IMR-90 (cell line): ENCODE data around the gene TEX11. TPM values are rescaled to one million over a fixed set of nuclear protein-coding genes. Genes with fewer than 3 reads are reported as not detected.

Source experiments
- microRNA-seq, 2 experiments: library from miRNA; stranded (forward) in 1 of 2; unstranded in 1 of 2; fragments of 10-50 nt in 1 of 2; fragments of <30 nt in 1 of 2; gene quantifications in 1 of 2; microRNA quantifications in 1 of 2; one replicate each; pipeline versions ENCODE3 to v1.1.0; 2013 to 2020; ENCODE audit not compliant: insufficient read depth in 1 of 2, insufficient read length in 1 of 2, unreplicated experiment in 1 of 2
- polyA plus RNA-seq, 3 experiments: library from polyadenylated mRNA; depleted of rRNA; stranded (reverse); fragments of >200 nt; gene quantifications; 2 replicates each; pipeline ENCODE4 v1.2.3, GENCODE V29; 2012; ENCODE audit warnings: low replicate concordance in 1 of 3
- small RNA-seq, 5 experiments: library from RNA; depleted of rRNA; stranded (forward); fragments of <200 nt; gene quantifications; one replicate each; pipeline ENCODE3, GENCODE V24; 2012
- total RNA-seq: library from RNA; depleted of rRNA; stranded (reverse); fragments of >200 nt; gene quantifications from 2 replicates; pipeline ENCODE4 v1.2.3, GENCODE V29; 2012; rRNA removed

TEX11 gene
- total and polyA plus RNA-seq, 2 of the 4 experiments (the other 2 are of a cell fraction) = not detected

Small RNA genes within 50 kb of the gene (microRNA-seq; reads per million reads assigned to microRNA genes)
- gene SNORD3E (ENCODE audit: insufficient read depth, insufficient read length) = not detected

Small RNA genes within 50 kb of the gene (small RNA-seq; reads per million reads assigned to genes)
- gene SNORD3E = 0 reads per million in 5 experiments

Other genes with a start within 250 kb of the TEX11 start
- gene SLC7A3, start 22.4 kb upstream of the TEX11 start, total RNA-seq = not detected in 2 replicates
- not detected in 2 replicates for gene SLC7A3, start 22.4 kb upstream of the TEX11 start, polyA plus RNA-seq (2012; rRNA removed)
- gene SNX12, start 159.6 kb upstream of the TEX11 start, total RNA-seq = 43.0 and 59.9 TPM in 2 replicates
- 55.2 and 63.0 TPM in 2 replicates for gene SNX12, start 159.6 kb upstream of the TEX11 start, polyA plus RNA-seq (2012; rRNA removed)
- gene FOXO4, start 187.1 kb upstream of the TEX11 start, total RNA-seq = 1.4 and 2.0 TPM in 2 replicates
- gene FOXO4, start 187.1 kb upstream of the TEX11 start, polyA plus RNA-seq (2012; rRNA removed) = 1.4 and 2.6 TPM in 2 replicates
- gene CXorf65, start 198.0 kb upstream of the TEX11 start, total RNA-seq = not detected in 2 replicates
- gene CXorf65, start 198.0 kb upstream of the TEX11 start, polyA plus RNA-seq (2012; rRNA removed) = not detected in 2 replicates
- not detected in 2 replicates for gene IL2RG, start 202.9 kb upstream of the TEX11 start, total RNA-seq
- not detected in 2 replicates for gene IL2RG, start 202.9 kb upstream of the TEX11 start, polyA plus RNA-seq (2012; rRNA removed)
- gene MED12, start 209.9 kb upstream of the TEX11 start, total RNA-seq = 9.1 and 12.5 TPM in 2 replicates
- gene MED12, start 209.9 kb upstream of the TEX11 start, polyA plus RNA-seq (2012; rRNA removed) = 17.3 and 19.8 TPM in 2 replicates
- 0.18 and 0.28 TPM in 2 replicates for gene NLGN3, start 236.1 kb upstream of the TEX11 start, total RNA-seq
- gene NLGN3, start 236.1 kb upstream of the TEX11 start, polyA plus RNA-seq (2012; rRNA removed) = 0.36 and 0.39 TPM in 2 replicates